ENCODE data around the gene ARHGEF10L.

DNA sequence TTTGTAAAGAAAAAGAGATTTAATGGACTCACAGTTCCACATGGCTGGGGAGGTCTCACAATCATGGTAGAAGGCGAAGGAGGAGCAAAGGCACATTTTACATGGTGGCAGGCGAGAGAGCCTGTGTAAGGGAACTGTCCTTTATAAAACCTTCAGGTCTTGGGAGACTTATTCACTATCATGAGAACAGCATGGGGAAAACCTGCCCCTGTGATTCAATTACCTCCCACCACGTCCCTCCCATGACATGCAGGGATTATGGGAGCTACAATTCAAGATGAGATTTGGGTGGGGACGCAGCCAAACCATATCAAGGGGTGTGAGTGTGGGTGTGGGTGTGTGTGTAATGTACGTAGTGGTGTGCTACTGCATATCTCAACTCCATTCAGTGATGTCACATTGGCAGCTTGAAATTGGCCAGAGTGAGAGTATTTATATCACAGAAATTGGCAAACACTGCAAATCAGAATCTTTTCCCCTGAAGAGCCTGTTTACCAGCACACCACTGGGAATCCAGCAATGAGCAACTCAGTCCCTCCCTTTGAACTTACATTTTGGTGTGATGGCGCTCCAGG, 5.4 kb downstream of the ARHGEF10L start:
- TF ChIP-seq POLR2A (IDR thresholded peaks at IDR 0.05), result no peak
- TF ChIP-seq, protein P1, sequence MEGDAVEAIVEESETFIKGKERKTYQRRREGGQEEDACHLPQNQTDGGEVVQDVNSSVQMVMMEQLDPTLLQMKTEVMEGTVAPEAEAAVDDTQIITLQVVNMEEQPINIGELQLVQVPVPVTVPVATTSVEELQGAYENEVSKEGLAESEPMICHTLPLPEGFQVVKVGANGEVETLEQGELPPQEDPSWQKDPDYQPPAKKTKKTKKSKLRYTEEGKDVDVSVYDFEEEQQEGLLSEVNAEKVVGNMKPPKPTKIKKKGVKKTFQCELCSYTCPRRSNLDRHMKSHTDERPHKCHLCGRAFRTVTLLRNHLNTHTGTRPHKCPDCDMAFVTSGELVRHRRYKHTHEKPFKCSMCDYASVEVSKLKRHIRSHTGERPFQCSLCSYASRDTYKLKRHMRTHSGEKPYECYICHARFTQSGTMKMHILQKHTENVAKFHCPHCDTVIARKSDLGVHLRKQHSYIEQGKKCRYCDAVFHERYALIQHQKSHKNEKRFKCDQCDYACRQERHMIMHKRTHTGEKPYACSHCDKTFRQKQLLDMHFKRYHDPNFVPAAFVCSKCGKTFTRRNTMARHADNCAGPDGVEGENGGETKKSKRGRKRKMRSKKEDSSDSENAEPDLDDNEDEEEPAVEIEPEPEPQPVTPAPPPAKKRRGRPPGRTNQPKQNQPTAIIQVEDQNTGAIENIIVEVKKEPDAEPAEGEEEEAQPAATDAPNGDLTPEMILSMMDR (IDR thresholded peaks at IDR 0.05), result no peak

Data from prostate gland (tissue), 2 donors.